HG02943 (cell line): Measurements from ENCODE around the gene CKAP5.
"Not testable (repeated sequence)": the region's sequence is repeated elsewhere in the genome, so short reads cannot be mapped to it uniquely, and the experiment has no call there.

Experiments
- ATAC-seq: cut with Tn5 transposase; IDR thresholded peaks from one replicate; pipeline ENCODE4 v1.9.1; 2021; ENCODE audit warnings: mild to moderate bottlenecking, low read depth, moderate library complexity; ENCODE audit not compliant: unreplicated experiment

CKAP5 gene

GRCh38 chr11:46799725-46800124 is 46.4 kb downstream of the CKAP5 start:
- ATAC-seq: not testable (repeated sequence)

DNA sequence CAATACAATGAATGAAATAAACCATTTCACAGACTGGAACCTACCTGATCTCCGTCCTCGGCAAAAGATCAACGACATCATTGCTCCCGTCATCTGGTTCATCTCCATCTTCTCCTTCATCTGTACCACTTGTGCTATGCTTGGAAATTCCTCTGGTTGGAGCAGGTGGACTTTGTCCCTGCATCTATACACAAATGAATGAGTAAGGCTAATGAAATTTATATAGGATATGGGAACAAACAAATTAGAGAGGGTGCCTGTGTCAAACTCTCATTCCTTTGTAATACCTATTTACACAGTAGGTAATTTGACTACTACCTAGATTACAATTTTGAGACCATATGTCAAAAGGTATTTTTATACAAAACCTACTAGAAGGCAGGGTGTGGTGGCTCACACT is 67.7 kb downstream of the CKAP5 start:
- ATAC-seq: no peak

DNA sequence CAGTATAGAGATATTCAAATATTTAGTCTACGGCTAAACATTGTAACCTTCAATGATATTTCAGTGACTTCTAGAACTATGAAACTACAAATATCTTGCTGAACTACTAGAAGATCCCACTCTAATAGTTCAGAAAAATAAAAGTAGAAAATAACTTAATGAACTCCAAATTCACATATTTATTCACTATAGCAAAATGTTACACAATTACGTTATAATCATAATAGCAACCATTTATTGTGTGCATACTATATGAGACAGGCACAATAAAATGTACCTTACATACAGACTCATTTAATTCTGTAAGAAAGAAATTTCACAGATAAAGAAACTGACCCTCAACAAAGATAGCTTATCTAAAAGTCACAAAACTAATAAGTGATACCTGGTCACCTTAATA is 69.2 kb downstream of the CKAP5 start:
- ATAC-seq: no peak

DNA sequence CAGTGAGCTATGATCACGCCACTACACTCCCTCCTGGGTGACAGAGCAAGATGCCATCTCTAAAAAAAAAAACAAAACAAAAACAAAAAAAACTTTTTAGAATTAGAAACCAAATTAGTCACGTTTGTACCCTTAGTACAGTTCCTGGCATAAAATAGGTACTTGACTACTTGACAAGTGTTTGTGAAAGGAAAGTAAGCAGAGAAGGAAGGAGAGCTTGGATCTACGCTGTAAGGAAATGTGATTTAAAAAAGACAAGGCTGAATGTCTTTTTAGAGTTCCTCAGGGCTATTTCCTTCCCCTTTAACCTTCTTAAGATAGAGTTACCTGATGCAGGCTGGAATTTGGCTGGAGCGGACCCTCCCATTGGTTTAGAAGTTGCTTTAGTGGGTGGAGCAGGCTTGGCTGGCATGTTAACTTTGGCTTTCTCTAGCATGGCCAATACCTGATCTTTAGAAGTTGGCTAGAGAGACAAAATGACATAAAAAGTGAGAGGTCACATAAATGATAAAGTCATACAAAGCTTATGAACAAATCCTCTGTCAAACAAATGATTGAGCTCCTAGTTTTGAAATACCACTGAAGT is 76.4 kb downstream of the CKAP5 start:
- ATAC-seq: no peak

DNA sequence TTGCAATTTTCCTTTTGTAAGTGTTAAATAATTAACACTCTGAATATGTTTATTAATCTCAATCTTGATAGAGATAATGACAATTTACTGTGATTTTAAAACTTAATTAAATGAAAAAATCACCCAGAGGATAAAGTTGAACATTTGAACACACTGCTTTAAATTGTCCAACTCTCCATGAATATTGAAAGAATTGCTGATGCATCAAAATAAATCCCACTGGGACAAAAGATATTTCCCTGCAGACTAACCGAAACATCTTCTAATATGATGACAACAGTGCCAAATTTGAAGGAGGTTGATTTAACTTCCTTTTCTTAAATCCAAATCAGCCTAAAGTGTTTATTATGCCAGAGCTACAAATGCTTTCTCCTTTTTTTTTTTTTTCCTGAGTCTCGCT is 79.4 kb downstream of the CKAP5 start:
- no peak for ATAC-seq

DNA sequence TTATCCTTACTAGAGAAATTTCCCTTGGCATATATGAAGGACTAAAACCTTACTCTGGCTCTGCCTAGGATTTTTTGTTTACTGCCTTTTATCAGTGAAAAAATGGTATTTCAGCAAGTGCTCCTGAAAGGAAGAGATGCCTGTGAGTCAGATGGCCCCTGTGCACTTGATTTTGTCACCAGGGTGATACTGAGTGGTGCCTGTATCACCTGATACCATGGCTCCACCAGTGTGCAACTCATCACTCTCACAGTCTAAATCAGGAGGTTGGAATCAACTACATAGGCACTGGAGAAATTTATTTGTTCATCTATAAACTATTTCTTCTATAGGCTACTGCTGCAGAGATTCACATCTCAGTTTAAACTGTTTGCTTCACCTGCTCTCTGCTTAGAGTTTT is 83.8 kb downstream of the CKAP5 start:
- ATAC-seq: no peak

GRCh38 chr11:46761807-46762206 is 84.3 kb downstream of the CKAP5 start:
- no peak for ATAC-seq

- no peak for ATAC-seq
These were observed 85.5 kb downstream of the CKAP5 start for GRCh38 chr11:46760429-46761128.

GRCh38 chr11:46759196-46759595 is 86.9 kb downstream of the CKAP5 start:
- ATAC-seq: no peak

- no peak for ATAC-seq
These were observed 90.1 kb downstream of the CKAP5 start for GRCh38 chr11:46755962-46756361.

GRCh38 chr11:46747150-46747549 is 98.9 kb downstream of the CKAP5 start:
- ATAC-seq: no peak

GRCh38 chr11:46745995-46746394 is 100.1 kb downstream of the CKAP5 start:
- ATAC-seq: no peak

- no peak for ATAC-seq
These were observed 100.8 kb downstream of the CKAP5 start for GRCh38 chr11:46745328-46745727.

DNA sequence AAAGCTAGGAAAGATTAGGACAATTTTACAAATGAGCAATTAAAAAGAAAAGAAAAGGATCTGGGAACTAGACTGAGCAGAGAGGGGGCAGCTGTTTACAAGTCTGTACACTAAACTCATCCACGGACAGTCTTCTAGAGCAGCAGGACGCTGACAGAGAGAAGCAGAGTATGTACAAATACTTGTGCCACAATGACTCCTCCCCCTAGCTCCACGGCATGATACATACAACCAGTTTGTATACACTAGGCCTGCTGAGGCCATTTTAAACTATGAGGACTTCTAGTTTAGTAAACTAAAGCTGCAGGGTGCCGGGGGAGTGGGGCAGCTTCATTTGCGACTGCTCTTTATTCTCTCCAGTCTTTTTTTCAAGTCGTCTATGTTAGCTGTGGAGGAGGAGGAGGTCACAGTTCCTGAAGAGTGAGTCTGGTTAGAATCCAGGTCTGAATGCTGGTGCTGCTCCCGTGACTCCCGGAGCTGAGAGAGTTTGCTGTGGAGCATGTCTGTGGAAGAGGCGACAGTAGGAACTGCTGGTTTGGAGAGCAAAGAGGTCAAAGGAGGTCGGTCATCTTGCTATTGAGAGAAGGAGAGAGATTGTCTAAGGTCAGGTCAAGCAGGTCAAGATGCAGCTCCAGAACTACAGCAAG is 102.3 kb downstream of the CKAP5 start:
- no peak for ATAC-seq

DNA sequence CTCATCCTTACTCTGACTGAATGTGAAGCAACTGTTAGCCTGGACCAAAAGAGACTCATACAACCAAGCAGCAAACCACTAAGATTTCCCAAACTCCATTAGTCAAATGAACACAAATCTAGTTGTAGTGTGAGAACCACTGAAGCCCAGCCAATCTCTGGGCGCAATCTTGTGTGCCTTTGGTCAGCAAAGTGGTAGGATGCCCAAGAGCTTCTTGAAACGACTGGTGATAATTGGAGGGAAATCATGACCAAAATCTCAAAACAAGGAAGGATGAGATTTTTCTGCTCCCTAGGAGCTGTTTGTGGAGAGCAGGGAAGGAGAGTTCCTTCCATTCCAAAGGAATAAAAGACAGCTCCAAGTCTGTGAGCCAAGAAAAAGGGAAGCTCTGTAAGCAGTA is 103.0 kb downstream of the CKAP5 start:
- ATAC-seq: no peak

- no peak for ATAC-seq
These were observed 104.2 kb downstream of the CKAP5 start for GRCh38 chr11:46741600-46742484.

DNA sequence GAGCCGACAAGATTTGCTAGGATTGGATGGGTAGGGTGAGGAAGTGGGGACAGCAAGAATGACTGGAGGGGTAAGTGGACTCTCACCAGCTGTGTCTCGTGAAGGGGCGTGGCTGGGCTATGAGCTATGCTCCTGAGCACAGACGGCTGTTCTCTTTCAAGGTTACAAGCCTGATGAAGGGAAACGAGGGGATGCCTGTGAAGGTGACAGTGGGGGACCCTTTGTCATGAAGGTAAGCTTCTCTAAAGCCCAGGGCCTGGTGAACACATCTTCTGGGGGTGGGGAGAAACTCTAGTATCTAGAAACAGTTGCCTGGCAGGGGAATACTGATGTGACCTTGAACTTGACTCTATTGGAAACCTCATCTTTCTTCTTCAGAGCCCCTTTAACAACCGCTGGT is 107.2 kb downstream of the CKAP5 start:
- no peak for ATAC-seq

GRCh38 chr11:46737699-46738098 is 108.4 kb downstream of the CKAP5 start:
- ATAC-seq: no peak

- no peak for ATAC-seq
These were observed 109.5 kb downstream of the CKAP5 start for GRCh38 chr11:46736615-46737014.

- ATAC-seq: no peak
These were observed 109.9 kb downstream of the CKAP5 start for GRCh38 chr11:46736146-46736545.

GRCh38 chr11:46733234-46733633 is 112.8 kb downstream of the CKAP5 start:
- no peak for ATAC-seq
